OCI-LY3 (cell line): ENCODE measurements around the gene CHD5.

Source experiments
- H2AFZ ChIP-seq: fragments of 200-600, 300-600 bp; shearing (Covaris generic); 2 replicates; pipeline ENCODE4 v1.6.0; 2014; ENCODE audit warnings: antibody characterized with exemption, low read depth, low read length
- H3K27ac ChIP-seq: fragments of 200-600, 300-600 bp; sonication (generic); 2 replicates; pipeline ENCODE4 v1.5.1; 2014; ENCODE audit warnings: mild to moderate bottlenecking, low read length, moderate library complexity, mixed read lengths
- H3K27me3 ChIP-seq: fragments of 200-600, 300-600 bp; sonication (generic); 2 replicates; pipeline ENCODE4 v1.6.1; 2014; ENCODE audit warnings: low read depth, low read length, mixed read lengths
- H3K36me3 ChIP-seq: fragments of 200-600, 300-600 bp; sonication (generic); replicated peaks from 2 replicates; pipeline ENCODE3; 2014; ENCODE audit warnings: low read depth, low read length, mixed read lengths
- H3K4me1 ChIP-seq: fragments of 300-600, 200-600 bp; sonication (generic); 2 replicates; pipeline ENCODE4 v1.6.1; 2014; ENCODE audit warnings: low read length, mixed read lengths
- H3K4me2 ChIP-seq: fragments of 200-600, 300-600 bp; sonication (generic); 2 replicates; pipeline ENCODE4 v1.6.1; 2014; ENCODE audit warnings: low read length, mixed read lengths
- H3K4me3 ChIP-seq: fragments of 300-600, 200-600 bp; sonication (generic); 2 replicates; pipeline ENCODE4 v1.5.1; 2014; ENCODE audit warnings: antibody characterized with exemption, mild to moderate bottlenecking, low read length, moderate library complexity
- H3K79me2 ChIP-seq: fragments of 300-600, 200-600 bp; shearing (Covaris generic); 2 replicates; pipeline ENCODE4 v1.6.1; 2014; ENCODE audit warnings: mild to moderate bottlenecking, low read length, mixed read lengths
- H3K9ac ChIP-seq: fragments of 300-600, 200-600 bp; shearing (Covaris generic); 2 replicates; pipeline ENCODE4 v1.6.0; 2014; ENCODE audit warnings: mild to moderate bottlenecking, low read length, moderate library complexity
- H3K9me3 ChIP-seq: fragments of 200-600, 300-600 bp; shearing (Covaris generic); 2 replicates; pipeline ENCODE4 v1.6.1; 2014; ENCODE audit warnings: low read length, mixed read lengths; ENCODE audit not compliant: insufficient read depth
- H4K20me1 ChIP-seq: fragments of 200-600, 300-600 bp; sonication (generic); 2 replicates; pipeline ENCODE4 v1.6.1; 2016; ENCODE audit warnings: low read length, mixed read lengths; ENCODE audit not compliant: insufficient read depth
- EZH2phosphoT487 ChIP-seq: fragments of 200-600 bp; shearing (Covaris generic); IDR thresholded peaks from 2 replicates; pipeline ENCODE4 v1.6.1; 2018; ENCODE audit warnings: antibody characterized with exemption, mixed run types, low read depth
- TF ChIP-seq, protein P1 (sequence below): fragments of 200-600, 300-600 bp; sonication (generic); IDR thresholded peaks from 2 replicates; pipeline ENCODE4 v1.5.1; 2014; ENCODE audit warnings: antibody characterized with exemption, low read length, low read depth

The CHD5 gene

DNA sequence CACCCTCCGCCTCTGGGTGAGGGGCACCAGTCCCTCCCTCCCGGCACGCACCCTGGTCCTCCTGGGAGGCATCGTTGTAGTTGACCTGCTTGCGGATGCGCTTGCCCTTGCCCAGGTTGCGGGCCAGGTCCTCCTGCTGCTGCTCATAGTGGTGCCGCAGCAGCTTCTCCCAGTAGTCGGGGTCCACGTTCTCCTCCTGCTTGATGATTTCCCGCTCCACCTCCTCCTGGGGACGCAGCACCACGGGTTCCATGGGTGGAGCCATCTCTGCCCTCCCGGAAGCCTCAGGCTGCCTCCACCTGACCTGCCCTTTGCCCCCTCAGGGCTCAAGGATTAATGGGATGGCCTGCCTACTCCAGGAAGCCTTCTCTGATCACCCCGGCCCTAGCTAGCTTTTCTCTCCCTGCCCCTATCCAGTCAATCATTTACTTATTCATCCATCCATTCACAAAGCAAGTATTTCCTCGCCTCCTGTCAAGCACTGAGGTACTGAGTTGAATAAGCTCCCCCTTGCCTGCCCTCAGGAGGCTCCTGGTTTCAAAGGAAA lies 53.5 kb downstream of the CHD5 start:
- Histone ChIP-seq H3K27me3 (no peaks in the 10 kb centered on the region), H3K4me1 (no peaks in the 10 kb centered on the region), H4K20me1 (no peaks in the 10 kb centered on the region), H3K9me3 (no peaks in the 10 kb centered on the region), H3K36me3 (no peaks in the 10 kb centered on the region), H3K9ac (no peak overlapping the region), H3K4me2 (no peak overlapping the region), H2AFZ (no peak overlapping the region), H3K4me3 (no peak overlapping the region), H3K79me2 (no peaks in the 10 kb centered on the region), H3K27ac (no peak overlapping the region)
- TF ChIP-seq, protein P1, sequence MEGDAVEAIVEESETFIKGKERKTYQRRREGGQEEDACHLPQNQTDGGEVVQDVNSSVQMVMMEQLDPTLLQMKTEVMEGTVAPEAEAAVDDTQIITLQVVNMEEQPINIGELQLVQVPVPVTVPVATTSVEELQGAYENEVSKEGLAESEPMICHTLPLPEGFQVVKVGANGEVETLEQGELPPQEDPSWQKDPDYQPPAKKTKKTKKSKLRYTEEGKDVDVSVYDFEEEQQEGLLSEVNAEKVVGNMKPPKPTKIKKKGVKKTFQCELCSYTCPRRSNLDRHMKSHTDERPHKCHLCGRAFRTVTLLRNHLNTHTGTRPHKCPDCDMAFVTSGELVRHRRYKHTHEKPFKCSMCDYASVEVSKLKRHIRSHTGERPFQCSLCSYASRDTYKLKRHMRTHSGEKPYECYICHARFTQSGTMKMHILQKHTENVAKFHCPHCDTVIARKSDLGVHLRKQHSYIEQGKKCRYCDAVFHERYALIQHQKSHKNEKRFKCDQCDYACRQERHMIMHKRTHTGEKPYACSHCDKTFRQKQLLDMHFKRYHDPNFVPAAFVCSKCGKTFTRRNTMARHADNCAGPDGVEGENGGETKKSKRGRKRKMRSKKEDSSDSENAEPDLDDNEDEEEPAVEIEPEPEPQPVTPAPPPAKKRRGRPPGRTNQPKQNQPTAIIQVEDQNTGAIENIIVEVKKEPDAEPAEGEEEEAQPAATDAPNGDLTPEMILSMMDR: no peak
- no peak for TF ChIP-seq EZH2phosphoT487

DNA sequence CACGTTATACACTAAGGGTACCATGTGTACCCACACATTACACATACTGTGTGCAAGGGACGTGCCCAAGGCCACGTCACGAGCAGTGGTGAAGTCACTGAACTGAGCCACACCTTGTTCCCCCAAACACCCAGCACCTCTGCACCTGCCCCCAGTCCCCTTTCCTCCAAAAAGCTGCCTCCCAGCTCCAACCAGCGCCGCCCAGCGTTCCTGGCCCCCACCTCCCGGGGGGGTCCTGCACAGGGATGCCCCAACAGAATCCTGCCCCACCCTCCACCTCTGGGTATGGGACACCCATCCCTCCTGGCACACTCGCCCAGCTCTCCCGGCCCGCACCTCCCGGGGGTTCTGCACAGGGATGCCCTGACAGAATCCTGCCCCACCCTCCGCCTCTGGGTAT lies 54.1 kb downstream of the CHD5 start:
- Histone ChIP-seq H4K20me1 (no peaks in the 10 kb centered on the region), H3K4me2 (no peak overlapping the region), H3K9ac (no peak overlapping the region), H3K27ac (no peak overlapping the region), H3K36me3 (no peaks in the 10 kb centered on the region), H3K79me2 (no peaks in the 10 kb centered on the region), H3K4me1 (no peaks in the 10 kb centered on the region), H3K27me3 (no peaks in the 10 kb centered on the region), H3K9me3 (no peaks in the 10 kb centered on the region), H2AFZ (no peak overlapping the region), H3K4me3 (no peak overlapping the region)
- no peak for TF ChIP-seq EZH2phosphoT487
- TF ChIP-seq, protein P1: no peak

DNA sequence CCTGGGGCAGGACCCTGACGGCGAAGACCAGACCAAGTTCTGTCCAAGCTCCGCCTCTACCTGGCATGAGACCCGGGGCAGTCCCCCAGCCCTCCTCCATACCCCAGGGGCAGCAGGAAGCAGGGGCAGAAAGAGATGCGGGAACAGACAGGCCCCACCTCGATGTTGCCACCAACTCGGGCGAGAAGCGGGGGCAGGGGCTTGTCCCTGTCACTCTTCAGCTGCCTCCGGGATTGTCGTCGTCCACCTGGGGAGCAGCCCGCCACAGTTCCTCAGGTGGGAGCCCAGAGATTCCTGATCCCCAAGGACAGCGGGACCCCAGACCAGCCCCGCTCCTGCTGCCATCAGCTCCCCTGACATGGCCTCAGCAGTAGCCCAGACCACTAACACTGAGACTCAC lies 54.8 kb downstream of the CHD5 start:
- no peaks in the 10 kb centered on the region for H4K20me1 ChIP-seq
- no peaks in the 10 kb centered on the region for H3K36me3 ChIP-seq
- no peaks in the 10 kb centered on the region for H3K4me1 ChIP-seq
- H3K79me2 ChIP-seq: no peaks in the 10 kb centered on the region
- TF ChIP-seq, protein P1: no peak
- no peak for TF ChIP-seq EZH2phosphoT487
- no peak overlapping the region for H3K9ac ChIP-seq
- no peak overlapping the region for H2AFZ ChIP-seq
- no peaks in the 10 kb centered on the region for H3K9me3 ChIP-seq
- H3K4me2 ChIP-seq: no peak overlapping the region
- no peak overlapping the region for H3K27ac ChIP-seq
- H3K27me3 ChIP-seq: no peaks in the 10 kb centered on the region
- H3K4me3 ChIP-seq: no peak overlapping the region

DNA sequence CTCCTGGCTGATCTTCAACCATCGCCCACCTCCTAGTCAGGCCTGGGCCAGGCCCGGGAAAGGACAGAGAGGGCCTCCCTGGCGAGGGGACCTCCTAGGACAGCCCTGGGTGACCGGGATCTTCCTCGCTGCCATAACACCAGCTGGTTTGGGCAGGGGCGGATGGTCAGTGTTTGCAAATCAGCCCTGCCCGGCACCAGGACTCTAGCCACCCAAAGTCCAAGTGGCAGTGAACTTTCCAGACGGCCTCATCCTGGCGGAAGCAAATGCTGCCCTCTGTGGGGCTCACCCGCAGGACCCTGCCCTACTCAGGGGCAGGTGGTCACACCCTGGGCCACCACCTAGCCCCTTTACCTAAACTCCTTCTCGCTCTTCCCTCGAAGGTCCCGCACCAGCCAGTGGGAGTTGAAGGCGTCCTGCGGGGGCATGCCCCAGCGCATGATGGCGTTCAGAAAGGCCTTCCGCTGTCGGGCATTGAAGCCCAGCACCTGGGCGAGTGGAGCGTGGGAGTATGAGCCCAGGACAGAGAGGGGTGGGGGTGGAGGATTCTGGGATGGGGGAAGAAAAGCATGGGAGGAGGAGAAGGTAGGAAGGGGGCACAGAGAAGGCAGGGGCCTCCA lies 55.3 kb downstream of the CHD5 start:
- Histone ChIP-seq H3K4me2 (no peak overlapping the region), H3K79me2 (no peaks in the 10 kb centered on the region), H3K27me3 (no peaks in the 10 kb centered on the region), H4K20me1 (no peaks in the 10 kb centered on the region), H3K27ac (no peak overlapping the region), H3K9me3 (no peaks in the 10 kb centered on the region), H3K4me3 (no peak overlapping the region), H3K4me1 (no peaks in the 10 kb centered on the region), H2AFZ (no peak overlapping the region), H3K36me3 (no peaks in the 10 kb centered on the region), H3K9ac (no peak overlapping the region)
- TF ChIP-seq EZH2phosphoT487: no peak
- TF ChIP-seq, protein P1: no peak
